GM18907 (cell line): Measurements from ENCODE around the gene SLC30A9.
A peak's percentile ranks its signal among the peaks of the same experiment; 100 is the strongest.

Experiments used
- ATAC-seq: cut with Tn5 transposase; IDR thresholded peaks from one replicate; pipeline ENCODE4 v1.9.1; 2021; ENCODE audit warnings: mild to moderate bottlenecking, moderate library complexity; ENCODE audit not compliant: unreplicated experiment

SLC30A9 gene

DNA sequence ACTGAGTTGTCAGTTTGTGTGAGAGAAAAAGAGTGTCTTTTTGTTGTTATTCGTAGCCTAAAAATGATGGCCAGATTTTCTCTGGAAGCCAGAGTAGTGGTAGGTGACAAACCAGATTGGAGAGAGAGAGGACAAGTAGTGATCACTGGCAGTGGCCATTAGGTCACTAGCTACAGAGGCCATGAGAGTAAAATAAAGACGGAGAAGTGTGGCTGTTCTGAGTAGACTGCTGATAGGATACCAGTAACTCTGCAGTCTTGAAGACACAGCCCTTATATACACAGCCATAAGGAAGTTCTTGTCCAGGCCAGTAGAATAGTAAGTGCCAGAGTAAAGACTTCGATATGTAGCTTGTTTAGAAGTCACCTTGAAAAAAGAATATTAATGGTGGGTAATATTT, 7.7 kb downstream of the SLC30A9 start:
- ATAC-seq = no peak

DNA sequence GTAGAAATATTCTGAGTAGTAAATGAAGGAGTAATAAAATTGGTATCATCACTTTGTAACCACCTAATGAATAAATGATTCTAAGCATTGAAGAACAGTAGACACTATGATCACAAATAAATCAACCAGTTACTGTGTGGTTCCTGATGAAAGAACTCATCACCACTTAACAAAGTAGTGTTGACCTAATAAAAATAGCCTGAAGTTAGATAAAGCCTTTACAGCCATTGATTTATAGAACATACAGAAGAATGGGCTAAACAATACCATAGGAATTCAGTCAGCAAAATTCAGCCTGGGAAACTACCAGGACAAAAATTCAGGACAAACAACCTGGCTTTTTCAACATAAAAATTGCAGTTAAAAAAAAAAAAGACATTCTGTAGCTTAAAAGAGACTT, 9.0 kb downstream of the SLC30A9 start:
- no peak for ATAC-seq

DNA sequence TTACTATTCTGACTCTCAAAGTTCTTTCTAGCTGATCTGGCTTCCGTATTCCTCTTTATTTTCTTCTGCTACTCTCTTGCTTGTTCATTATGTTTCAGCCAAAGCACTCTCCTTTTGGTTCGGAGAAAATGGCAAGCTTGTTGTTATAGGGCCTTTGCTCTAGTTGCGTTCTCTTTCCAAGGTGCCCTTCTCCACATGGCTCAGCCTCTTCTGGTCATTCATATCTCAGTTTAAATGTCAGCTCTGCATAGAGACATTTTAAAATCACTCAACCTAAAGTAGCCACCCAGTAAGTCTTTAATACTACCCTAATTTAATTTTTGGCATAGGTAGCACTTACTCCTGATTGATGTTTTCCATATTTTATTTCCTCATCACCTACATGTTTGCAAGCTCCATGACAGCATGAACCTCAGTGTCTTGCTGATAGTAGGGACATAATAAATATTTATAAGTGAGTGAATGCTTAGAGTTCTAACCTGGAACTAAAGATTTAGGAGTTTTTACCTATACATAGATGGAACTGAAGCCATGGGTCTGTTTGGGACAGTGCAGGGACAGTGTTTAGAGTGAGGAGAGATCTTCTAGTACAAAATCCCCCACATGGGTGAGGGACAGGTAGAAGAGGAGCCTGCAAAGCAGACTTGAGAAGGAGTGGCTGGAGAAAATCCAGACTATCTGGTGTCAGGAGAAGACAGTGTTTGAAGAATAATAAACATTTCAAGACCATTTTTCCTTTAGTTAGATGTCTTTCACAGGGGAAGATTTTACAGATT, 17.9 kb downstream of the SLC30A9 start:
- no peak for ATAC-seq

DNA sequence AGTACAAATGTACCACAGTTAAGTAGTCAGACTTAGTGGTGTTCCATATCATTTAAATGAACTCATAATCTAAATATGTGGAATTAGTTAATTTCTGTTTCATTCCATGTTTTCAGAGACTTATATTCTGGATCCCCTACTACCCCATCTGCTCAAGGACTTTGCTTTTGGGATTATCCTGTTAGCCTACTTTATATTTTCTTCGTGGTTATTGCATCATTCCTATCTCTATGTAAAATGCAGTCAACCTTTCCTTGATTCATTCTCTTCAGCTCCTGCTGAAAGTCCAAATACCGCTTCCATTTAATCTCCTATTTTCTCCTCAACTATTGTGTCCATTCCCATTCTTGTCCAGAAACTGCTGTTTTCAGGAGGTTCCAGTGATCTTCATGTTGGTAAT, 25.1 kb downstream of the SLC30A9 start:
- no peak for ATAC-seq

DNA sequence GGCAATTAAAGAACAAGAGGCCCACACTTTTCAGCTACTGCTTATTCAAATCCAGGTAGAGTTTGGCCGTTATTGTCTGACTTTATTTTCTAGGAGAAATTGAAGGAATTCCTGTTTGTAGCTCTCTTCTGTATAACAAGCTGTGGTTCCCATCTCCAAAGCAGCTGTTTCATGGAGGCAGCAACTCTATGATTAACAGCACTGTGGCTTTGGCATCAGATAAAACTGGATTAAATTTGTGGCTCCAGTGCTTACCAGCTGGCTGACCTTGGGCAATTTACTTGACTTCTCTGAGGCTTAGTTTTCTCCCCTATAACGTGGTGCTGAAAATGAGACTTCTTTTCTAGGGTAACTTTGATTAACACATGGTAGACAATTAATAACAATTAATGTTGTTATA, 28.1 kb downstream of the SLC30A9 start:
- no peak for ATAC-seq

DNA sequence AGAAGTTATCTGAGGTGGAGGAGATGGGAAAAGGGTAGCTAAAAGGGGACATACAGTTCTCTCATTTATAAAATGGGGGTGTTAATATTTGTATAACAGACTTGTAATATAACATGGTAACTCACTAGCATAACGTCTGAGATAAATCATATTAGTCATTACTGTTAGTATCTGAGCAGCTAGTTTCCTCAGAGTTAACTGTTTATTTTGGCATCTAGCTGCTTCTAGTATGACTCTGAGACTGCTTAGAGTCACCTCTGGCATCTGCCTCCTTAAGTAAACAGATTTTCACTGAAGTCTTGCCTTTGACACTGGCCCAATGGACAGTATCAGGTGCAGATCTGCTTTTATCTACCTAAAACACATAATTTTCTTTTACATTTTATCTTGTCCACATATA, 58.1 kb downstream of the SLC30A9 start:
- ATAC-seq = no peak

DNA sequence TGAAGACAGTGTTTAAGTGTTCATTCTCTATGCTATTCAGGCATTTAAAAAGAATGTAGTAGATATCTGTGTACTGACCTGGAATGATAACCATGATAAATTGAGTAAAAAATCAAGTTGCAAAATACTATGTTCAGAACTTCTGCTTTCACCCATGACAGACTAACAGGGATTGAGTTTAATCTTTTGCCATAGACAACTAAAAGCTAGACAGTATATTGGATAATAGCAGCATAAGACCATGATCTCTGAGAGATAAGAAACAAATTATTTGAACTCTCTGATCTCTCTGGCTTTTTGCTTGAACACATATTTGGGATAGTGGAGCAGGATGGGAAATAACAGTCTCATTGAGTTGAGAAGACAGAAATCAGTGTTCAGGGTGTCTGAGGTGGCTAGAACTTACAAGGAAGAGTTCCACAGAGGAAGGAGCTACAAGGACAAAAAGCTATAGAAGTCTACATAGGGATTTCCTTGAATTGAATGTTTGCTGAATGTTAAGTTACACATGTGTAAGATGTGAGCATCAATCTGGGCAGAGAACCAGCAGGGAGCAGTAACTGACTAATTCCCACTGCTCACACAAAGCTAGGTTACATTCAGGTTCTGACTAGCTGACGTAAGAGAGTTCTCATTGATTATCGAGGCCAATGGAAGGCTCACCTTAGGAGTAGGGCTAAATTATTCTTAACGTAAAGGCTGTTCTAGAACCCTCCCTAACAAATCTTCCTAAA, 60.4 kb downstream of the SLC30A9 start:
- ATAC-seq = no peak

DNA sequence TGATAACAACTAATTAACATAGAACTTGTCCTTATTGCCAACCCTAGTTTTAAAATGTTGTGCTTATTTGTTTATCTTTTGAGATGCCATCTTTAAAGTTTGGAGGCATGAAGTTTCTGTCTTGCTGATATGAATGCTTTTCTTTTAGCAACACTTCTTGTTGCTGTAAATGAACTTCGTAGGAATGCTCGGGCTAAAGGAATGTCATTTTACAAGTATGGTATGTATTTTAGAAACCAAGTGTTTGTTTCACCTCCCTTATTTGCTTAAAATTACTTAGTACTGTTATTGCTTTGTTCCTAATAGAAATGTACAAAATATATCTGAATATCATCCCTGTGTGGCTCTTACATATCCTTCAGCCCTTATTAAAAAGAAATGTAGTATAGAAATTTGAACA, 76.1 kb downstream of the SLC30A9 start:
- no peak for ATAC-seq

DNA sequence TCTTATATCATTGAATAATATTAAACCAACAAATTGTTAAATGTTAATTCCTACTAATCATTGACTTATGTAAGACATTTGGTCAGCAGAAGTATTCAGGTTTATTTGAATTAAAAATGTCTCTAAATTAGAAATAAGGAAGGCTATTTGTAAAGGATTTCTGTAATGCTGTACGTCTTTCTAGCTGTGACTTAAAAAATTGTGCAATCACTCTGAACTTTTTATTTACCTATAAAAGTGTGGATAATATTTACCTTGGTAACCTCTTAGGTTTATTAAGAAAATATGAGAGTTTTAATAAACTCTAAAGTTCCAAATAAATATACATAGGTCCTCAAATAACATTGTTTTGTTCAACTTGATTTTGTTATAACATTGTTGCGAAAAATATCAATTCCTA, 76.9 kb downstream of the SLC30A9 start:
- no peak for ATAC-seq

DNA sequence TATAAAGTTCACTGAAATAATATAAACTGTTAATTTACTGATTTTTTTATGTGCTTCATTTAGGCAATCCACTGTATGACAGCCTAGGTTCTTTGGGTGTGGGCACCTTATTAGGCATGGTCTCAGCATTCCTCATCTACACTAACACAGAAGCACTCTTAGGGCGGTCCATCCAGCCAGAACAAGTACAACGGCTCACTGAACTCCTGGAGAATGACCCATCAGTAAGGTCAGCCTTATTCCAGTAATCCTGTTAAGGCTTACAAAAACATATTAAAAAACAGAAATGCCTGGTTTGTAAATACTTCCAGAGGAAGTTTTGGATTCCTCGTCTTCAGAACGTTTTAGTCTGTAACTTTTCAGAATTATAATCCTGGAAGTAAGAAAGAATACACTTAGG, 80.1 kb downstream of the SLC30A9 start:
- no peak for ATAC-seq

DNA sequence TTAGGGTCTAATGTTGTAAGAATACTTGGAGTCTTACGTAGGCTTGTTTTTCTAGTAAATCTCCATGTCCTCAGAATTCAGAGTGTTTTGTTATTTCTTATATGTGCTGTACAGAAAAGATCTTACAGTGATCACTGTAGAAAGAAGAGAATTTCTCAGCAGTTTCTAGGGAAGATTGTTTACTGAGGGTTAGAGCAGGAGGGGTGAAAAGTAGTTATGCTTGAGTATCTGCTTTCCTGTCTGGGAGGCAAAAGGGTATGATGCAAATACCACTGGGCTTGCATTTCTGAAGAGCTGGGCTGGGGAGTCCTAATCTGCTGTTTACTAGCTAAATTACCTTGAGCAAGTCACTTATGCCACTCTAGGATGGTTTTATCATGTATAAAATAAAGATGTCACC, 84.0 kb downstream of the SLC30A9 start:
- no peak for ATAC-seq

DNA sequence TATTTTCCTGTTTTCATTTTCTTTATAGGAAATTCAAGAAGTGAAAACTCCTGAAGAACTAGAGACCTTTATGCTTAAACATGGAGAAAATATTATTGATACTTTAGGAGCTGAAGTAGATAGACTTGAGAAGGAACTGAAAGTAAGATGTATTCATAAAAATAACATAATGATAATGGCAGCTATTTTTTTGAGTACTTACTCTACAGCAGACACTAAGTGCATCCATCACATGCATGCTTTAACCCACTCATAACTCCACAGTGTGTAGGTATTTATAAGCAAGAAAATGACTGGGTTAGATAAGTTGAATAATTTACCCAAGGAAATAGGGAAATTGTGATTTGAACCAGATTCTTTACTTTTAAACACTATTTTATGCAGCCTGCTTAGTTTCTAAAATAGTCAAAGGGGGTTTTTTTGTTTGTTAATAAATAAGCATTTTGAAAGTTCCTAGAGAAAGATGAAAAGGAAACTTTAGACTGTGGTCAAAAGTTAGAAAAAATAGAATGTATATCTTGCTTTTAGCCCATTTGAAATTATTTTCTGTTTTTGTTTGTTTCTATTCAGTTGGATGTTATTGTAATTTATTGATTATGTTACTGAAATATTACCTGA, 88.0 kb downstream of the SLC30A9 start:
- peak; percentile 91 for ATAC-seq

DNA sequence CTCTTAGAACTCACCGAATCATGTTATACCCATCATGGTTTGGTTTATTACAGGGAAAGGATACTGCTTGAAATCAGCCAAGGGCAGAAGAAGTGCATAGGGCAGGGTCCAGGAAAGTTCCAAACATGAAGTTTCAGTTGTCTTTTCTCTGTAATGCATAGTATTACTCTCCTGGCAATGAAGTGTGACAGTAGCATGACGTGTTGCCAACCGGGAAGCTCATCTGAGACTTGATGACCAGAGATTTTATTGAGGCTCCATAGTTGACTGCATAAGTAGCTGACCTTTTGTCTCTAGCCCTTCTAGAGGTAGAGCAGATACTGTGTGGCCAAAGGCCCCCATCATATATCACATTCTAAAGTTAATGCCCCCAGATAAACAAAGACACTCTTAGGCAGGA, 90.0 kb downstream of the SLC30A9 start:
- ATAC-seq = peak; percentile 56

DNA sequence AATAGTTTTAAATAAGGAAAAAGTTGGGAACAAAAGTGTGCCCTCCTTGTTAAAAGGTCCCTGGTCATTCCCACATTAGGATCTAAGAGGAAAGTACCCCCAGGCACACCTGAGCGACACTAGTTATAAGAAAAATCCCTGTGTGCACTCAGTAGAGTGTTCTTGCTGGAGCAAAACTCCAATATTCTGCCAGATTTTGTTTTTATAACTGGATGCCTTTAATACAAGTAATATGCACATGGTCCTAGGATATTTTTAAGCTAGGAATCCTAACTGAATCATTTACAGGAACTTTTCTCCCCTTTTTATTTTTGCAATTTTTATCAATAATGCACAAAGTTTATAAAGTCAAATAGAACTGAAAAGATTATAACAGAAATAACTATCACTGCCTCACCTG, 93.5 kb downstream of the SLC30A9 start:
- ATAC-seq = no peak

DNA sequence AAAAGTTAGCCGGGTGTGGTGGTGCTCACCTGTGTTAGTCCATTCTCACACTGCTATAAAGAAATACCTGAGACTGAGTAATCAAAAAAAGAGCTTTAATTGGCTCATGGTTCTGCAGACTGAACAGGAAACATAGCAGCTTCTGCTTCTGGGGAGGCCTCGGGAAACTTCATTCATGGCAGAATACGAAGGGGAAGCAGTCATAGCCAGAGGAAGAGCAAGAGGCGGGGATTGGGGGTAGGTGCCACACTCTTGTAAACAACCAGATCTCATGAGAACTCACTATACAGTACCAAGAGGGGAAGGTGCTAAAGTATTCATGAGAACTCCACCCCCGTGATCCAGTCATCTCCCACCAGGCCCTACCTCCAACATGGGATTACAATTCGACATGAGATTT, 98.1 kb downstream of the SLC30A9 start:
- ATAC-seq = no peak

DNA sequence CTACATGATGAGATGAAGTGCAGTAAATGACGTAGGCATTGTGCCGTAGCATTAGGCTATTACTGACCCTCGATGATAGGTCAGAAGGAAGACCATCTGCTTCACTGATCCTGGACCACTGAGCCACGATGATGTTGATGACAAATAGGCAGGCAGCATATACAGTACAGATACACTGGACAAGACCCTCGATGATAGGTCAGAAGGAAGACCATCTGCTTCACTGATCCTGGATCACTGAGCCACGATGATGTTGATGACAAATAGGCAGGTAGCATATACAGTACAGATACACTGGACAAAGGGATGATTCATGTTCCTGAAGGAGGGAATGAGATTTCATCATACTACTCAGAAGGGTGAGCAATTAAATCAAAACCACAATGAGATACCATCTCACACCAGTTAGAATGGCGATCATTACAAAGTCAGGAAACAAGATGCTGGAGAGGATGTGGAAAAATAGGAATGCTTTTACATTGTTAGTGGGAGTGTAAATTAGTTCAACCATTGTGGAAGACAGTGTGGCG, 111.2 kb downstream of the SLC30A9 start:
- ATAC-seq = no peak

DNA sequence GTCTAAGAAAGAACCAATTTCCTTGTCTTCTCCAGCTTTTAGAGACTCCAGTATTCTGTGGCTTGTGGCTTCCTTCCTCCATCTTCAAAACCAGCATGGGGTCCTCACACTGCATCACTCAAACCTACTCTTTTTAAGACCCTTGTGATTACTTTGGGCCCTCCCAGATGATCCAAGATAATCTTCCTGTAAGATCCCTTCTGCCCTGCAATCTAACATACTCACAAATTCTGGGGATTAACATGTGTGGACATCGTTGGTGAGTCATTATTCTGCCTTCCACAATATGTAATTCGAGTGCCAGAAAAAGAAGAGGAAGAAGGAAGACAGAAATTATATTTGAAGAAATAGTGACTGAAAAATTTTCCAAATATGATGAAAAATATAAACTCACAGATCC, 114.2 kb downstream of the SLC30A9 start:
- no peak for ATAC-seq

DNA sequence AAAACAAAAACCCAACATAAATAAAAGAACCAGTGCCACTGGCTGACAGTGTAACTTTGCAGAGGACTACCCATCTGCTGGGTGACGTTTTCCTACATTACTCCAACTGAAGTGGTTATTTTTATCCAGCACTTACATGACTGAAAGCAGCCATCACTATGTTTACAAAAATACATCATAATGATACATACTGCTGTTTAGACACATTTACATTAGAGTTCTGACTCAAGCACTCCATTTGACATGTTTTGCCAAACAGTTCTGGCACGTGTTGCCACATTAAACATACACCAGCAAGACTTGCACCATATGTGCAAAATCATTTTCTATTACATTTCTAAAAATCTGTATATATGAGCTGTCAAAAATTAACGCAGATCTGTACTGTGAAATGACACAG, 122.5 kb downstream of the SLC30A9 start:
- no peak for ATAC-seq

DNA sequence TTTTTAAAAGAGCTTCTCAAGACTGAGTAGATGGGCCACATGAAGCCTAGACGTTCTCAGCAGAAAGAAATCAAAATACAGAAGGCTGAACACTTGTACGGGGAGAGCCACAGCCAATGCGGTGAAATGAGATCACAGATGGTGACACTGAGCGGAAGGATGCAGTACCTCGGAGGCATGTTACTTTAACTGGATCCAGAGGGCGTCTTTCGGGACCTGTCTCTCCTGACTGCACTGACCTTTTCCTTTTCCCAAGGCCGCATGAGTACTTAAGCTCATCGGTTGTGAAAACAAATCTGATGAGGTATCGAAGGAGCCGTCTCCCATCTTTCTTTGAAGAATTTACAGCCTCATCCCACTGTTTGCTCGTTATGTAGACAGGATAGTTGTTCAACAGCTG, 129.6 kb downstream of the SLC30A9 start:
- no peak for ATAC-seq

DNA sequence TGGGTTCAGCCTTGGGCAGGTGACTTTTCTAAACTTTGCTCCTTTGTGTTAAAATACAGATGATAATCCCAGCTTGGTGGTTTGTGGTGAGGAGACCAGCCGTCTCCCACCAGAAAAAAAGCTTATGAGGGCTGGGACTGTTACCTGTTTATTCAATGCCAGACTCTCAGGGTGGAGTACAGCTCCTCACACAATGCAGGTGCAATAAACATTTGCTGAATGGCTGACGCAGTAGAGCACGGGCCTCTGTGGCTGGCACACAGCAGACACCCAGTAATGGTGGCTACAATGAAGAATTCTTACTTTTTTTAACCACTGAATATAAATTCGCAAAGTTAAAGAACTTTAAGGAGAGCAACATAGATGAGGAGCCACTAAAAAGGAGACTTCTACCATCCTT, 131.9 kb downstream of the SLC30A9 start:
- ATAC-seq = no peak

DNA sequence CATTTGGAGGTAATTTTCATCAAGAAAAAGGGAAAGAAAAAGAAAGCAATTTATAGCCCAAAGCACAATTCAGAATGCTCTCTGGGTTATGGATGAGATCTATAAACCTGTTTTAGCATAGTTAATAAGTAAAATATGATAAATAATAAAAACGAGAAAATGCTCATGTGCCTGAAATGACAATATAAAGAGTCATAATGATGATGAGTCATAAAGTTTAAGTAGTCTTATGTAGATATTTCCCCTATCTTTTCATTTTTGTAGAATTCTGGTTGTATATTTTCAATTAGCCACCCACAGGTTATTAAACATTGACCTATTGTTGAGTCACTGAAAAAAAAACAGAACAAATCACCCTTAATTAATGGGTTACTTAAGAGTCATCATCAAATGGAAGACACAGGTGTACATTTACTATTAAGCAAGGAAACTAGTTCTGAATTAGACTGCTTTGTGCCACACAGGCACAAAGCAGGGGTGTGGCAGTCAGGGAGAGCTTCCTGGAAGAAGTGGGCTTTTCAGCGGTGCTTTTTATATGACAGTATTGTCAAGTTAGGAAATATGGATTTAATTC, 132.8 kb downstream of the SLC30A9 start:
- no peak for ATAC-seq

DNA sequence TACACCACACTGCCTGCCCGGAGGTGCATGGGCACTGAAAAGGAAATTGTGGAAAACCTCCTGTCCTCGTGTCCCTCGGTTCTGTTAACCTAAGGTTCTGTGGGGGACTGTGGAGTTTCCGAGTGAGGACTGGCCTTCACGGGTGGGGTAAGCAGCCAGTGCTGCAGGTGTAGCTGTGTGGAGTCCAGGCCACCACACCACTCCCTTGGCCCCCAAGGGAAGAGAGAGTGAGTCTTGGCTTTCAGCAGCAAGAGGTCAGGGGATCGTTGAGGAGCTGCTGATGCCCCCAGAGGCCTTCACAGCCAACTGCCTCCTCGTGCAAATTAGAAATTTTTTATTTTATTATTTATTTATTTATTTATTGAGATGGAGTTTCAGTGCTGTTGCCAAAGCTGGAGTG, 141.8 kb downstream of the SLC30A9 start:
- no peak for ATAC-seq
